Lower leg skin (tissue), 3 donors: Measurements from ENCODE around the gene LRP1B.
"Not testable (repeated sequence)": the region's sequence is repeated elsewhere in the genome, so short reads cannot be mapped to it uniquely, and the experiment has no call there.

Source experiments
- POLR2A ChIP-seq, 2 donors: fragments of 450-650 bp; IDR thresholded peaks; one replicate each; pipeline ENCODE4 v1.6.1; 2016 to 2017; ENCODE audit warnings: antibody characterized with exemption in 2 of 2, mild to moderate bottlenecking in 1 of 2, moderate library complexity in 1 of 2
- TF ChIP-seq, protein P1 (sequence below), 3 donors: fragments of 450-650 bp; IDR thresholded peaks; one replicate each; pipeline ENCODE4 v1.5.1; 2016; ENCODE audit warnings: antibody characterized with exemption in 3 of 3, mild to moderate bottlenecking in 3 of 3, moderate library complexity in 2 of 3

DNA sequence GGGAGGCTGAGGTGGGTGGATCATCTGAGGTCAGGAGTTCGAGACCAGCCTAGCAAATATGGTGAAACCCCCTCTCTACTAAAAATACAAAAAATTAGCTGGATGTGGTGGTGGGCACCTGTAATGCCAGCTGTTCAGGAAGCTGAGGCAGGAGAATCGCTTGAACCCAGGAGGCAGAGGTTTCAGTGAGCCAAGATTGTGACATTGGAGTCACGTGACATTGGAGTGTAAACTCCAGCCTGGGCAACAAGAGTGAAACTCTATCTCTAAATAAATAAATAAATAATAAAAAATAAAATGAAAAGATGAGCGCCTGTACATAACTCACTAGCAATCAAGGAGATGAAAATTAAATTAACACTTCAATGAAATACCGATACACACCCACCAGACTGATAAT, 1853.5 kb downstream of the LRP1B start:
- TF ChIP-seq, protein P1, sequence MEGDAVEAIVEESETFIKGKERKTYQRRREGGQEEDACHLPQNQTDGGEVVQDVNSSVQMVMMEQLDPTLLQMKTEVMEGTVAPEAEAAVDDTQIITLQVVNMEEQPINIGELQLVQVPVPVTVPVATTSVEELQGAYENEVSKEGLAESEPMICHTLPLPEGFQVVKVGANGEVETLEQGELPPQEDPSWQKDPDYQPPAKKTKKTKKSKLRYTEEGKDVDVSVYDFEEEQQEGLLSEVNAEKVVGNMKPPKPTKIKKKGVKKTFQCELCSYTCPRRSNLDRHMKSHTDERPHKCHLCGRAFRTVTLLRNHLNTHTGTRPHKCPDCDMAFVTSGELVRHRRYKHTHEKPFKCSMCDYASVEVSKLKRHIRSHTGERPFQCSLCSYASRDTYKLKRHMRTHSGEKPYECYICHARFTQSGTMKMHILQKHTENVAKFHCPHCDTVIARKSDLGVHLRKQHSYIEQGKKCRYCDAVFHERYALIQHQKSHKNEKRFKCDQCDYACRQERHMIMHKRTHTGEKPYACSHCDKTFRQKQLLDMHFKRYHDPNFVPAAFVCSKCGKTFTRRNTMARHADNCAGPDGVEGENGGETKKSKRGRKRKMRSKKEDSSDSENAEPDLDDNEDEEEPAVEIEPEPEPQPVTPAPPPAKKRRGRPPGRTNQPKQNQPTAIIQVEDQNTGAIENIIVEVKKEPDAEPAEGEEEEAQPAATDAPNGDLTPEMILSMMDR (IDR thresholded peaks at IDR 0.05), result not testable (repeated sequence)
- TF ChIP-seq POLR2A (IDR thresholded peaks at IDR 0.05), result not testable (repeated sequence)
